ENCODE results near the gene PAOX.

The PAOX gene

GRCh38 chr10:133358925-133359310 lies 20.1 kb upstream of the PAOX start:
- DNase-seq (ENCODE audit: extremely low read depth, low read depth): no peak
- TF ChIP-seq CTCF (IDR thresholded peaks at IDR 0.05; ENCODE audit: low read depth, low read length, missing control alignments): no peak
- H3K4me3 ChIP-seq (replicated peaks; ENCODE audit: low read depth, low read length): no peak overlapping the region

- no peak overlapping the region for H3K4me3 ChIP-seq (replicated peaks; ENCODE audit: low read depth, low read length)
- no peak for DNase-seq (ENCODE audit: extremely low read depth, low read depth)
These were observed 19.5 kb upstream of the PAOX start for GRCh38 chr10:133359554-133359971.

GRCh38 chr10:133359972-133360610 lies 19.0 kb upstream of the PAOX start:
- TF ChIP-seq CTCF (IDR thresholded peaks at IDR 0.05; ENCODE audit: low read depth, low read length, missing control alignments): no peak

More at GRCh38 chr10:133359554-133359971, 19.5 kb upstream of the PAOX start:
- no peak for TF ChIP-seq CTCF (IDR thresholded peaks at IDR 0.05; ENCODE audit: low read depth, low read length, missing control alignments)

GRCh38 chr10:133361227-133361626 lies 17.8 kb upstream of the PAOX start:
- no peak for TF ChIP-seq CTCF (IDR thresholded peaks at IDR 0.05; ENCODE audit: low read depth, low read length, missing control alignments)
- DNase-seq (ENCODE audit: extremely low read depth, low read depth): no peak
- H3K4me3 ChIP-seq (replicated peaks; ENCODE audit: low read depth, low read length): no peak overlapping the region

More at GRCh38 chr10:133359972-133360610, 19.0 kb upstream of the PAOX start:
- H3K4me3 ChIP-seq (replicated peaks; ENCODE audit: low read depth, low read length): no peak overlapping the region
- no peak for DNase-seq (ENCODE audit: extremely low read depth, low read depth)

- no peak overlapping the region for H3K4me3 ChIP-seq (replicated peaks; ENCODE audit: low read depth, low read length)
- TF ChIP-seq CTCF (IDR thresholded peaks at IDR 0.05; ENCODE audit: low read depth, low read length, missing control alignments): no peak
- no peak for DNase-seq (ENCODE audit: extremely low read depth, low read depth)
These were observed 17.2 kb upstream of the PAOX start for GRCh38 chr10:133361773-133362441.

GRCh38 chr10:133362846-133363245 lies 16.2 kb upstream of the PAOX start:
- no peak for DNase-seq (ENCODE audit: extremely low read depth, low read depth)
- H3K4me3 ChIP-seq (replicated peaks; ENCODE audit: low read depth, low read length): no peak overlapping the region
- TF ChIP-seq CTCF (IDR thresholded peaks at IDR 0.05; ENCODE audit: low read depth, low read length, missing control alignments): no peak
